ENCODE results near the gene EMILIN2.

EMILIN2 gene

GRCh38 chr18:2959341-2959740 lies 112.5 kb downstream of the EMILIN2 start:
- no peak for DNase-seq

DNA sequence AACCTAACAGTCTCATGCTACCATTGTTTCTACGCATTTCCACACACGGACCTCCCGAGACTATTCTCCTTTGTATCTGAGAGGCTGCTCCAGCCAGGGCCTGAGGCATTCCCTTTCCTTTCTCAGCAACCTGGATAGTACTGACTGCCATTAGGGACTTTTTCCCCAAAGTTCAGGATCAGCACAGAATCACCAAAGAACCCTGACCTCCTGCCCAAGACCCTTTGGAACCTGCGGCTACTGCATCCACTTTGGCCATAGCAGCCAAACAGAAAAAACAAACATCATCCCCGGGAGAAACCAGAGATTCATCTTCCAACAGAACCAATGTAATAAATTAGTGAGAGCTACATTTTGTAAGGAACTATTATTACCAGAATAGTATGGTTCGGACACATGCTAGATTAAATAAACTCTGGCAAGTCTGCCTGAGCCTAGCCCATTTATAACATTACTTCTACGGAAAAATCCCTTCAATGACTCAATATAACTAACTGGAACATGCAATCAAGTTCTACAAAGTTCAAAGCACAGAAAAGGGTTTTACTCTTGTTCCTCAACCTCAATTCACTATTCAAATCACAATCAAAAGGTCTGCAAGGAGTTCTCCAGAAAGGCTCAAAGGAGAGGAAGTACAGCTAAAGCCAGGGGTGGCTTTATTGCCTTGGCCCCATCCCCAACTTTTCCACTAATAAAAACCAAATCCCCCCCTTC lies 114.3 kb downstream of the EMILIN2 start:
- DNase-seq: no peak

DNA sequence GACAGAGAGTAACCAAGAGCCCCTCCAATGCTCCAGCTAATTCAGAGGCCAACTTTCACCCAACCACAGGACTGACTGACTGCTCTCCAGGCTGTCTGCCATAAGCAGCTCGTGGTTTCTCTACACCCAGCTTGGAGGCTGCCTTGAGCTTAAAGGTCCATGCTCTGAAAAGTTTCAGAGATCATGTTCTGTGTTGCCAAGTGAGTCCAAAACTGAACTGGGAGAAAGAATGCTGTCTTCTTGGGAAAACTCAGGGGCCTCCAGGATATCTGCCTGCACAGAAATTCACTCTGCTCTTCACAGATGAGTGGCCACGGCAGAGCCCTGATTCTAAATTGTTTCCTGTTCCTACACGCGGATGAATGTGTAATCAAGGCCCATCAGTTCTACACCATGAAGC lies 115.0 kb downstream of the EMILIN2 start:
- no peak for DNase-seq

DNA sequence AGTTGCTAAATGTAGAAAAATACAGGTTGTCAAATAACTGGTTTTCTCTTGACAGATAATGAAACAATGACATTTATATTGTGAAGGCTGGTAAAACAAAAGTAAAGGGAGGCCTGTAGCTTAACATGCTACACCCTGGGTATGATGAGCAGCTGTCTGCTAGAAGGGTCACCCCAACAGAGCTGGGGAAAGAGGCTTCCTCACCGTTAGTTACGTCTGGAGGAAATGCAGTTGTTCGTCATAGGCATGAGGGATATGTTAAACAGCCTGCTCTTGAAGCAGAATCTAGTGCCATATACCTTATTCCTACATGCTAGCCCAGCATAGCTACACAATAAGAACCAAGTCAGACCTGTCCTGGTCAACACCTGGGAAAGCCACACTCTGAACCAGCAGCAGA lies 116.2 kb downstream of the EMILIN2 start:
- no peak for DNase-seq

- no peak for DNase-seq
These were observed 117.7 kb downstream of the EMILIN2 start for GRCh38 chr18:2964361-2965010.
